Panc1 (cell line): ENCODE results near the gene TMEM115. TPM values are rescaled to one million over a fixed set of nuclear protein-coding genes. Genes with fewer than 3 reads are reported as not detected.
A peak's percentile ranks its signal among the peaks of the same experiment; 100 is the strongest.

Experiments used
- ATAC-seq: fragments of 200-7000 bp; cut with Tn5 transposase; 2 replicates; pipeline ENCODE4 v1.9.1; 2020; ENCODE audit warnings: mild to moderate bottlenecking, moderate library complexity
- BruUV-seq: library from RNA; stranded (reverse); fragments of 400-500 nt; replicated peaks from 2 replicates; lab custom pipeline; 2021; lab: Mats Ljungman, UMichigan
- CTCF ChIA-PET: fragments of 300-600 bp; sonication (Branson Sonifier 250); formaldehyde crosslinking; loops from one replicate; lab custom pipeline; 2022; ENCODE audit warnings: antibody characterized with exemption; lab: Charles Lee
- POLR2A ChIA-PET: fragments of 300-600 bp; sonication (Branson Sonifier 250); formaldehyde crosslinking; loops from one replicate; lab custom pipeline; 2022; ENCODE audit warnings: antibody characterized with exemption; lab: Charles Lee
- DNase-seq: peaks from one replicate; pipeline ENCODE4 v3.0.0-alpha.2; 2010; ENCODE audit warnings: low read depth, low spot score
- H3K27ac ChIP-seq: 2 replicates; pipeline ENCODE4 v1.5.1; 2011; ENCODE audit warnings: mild to moderate bottlenecking, low read length, inconsistent platforms
- H3K27me3 ChIP-seq: fragments of 200-500 bp; sonication (Bioruptor generic); 2 replicates; pipeline ENCODE4 v1.6.0; 2014; ENCODE audit warnings: low read length, inconsistent platforms; ENCODE audit not compliant: control insufficient read depth, insufficient read depth
- H3K36me3 ChIP-seq: fragments of 200-500 bp; sonication (Bioruptor generic); 2 replicates; pipeline ENCODE4 v1.5.1; 2014; ENCODE audit warnings: inconsistent platforms, mild to moderate bottlenecking, low read length, moderate library complexity; ENCODE audit not compliant: control insufficient read depth, insufficient read depth
- H3K4me1 ChIP-seq: 2 replicates; pipeline ENCODE4 v1.5.1; 2011; ENCODE audit warnings: inconsistent platforms, mild to moderate bottlenecking, low read length, moderate library complexity; ENCODE audit not compliant: control insufficient read depth, insufficient read depth
- H3K4me3 ChIP-seq, 2 experiments: 2 replicates each; pipeline ENCODE4 v1.5.1; 2011 to 2012; ENCODE audit warnings: low read depth in 2 of 2, low read length in 2 of 2, mild to moderate bottlenecking in 2 of 2, inconsistent platforms in 1 of 2, moderate library complexity in 1 of 2
- H3K9me3 ChIP-seq: fragments of 200-500 bp; sonication (Bioruptor generic); 2 replicates; pipeline ENCODE4 v1.5.1; 2014; ENCODE audit warnings: low read depth, mild to moderate bottlenecking, inconsistent platforms, low read length, moderate library complexity; ENCODE audit not compliant: control insufficient read depth, insufficient read depth
- POLR2AphosphoS5 ChIP-seq: IDR thresholded peaks from 2 replicates; pipeline ENCODE4 v1.6.1; 2012; ENCODE audit warnings: mild to moderate bottlenecking, low read depth, low read length, moderate library complexity
- REST ChIP-seq, 2 experiments: IDR thresholded peaks; 2 replicates each; pipeline ENCODE4 v1.6.1; 2011 to 2012; ENCODE audit warnings: low read depth in 2 of 2, control low read depth in 1 of 2, low read length in 1 of 2, mild to moderate bottlenecking in 1 of 2, moderate library complexity in 1 of 2; ENCODE audit not compliant: insufficient read depth in 1 of 2
- SIN3A ChIP-seq: IDR thresholded peaks from 2 replicates; pipeline ENCODE4 v1.6.1; 2012; ENCODE audit warnings: low read depth, mild to moderate bottlenecking, low read length, moderate library complexity, borderline replicate concordance; ENCODE audit not compliant: insufficient read depth
- in situ Hi-C: cut with HindIII; loops from 2 replicates; pipeline ENCODE4 v1.10.0; 2016; ENCODE audit warnings: low sequenced_read_pairs, low pct_unique_long_range_greater_than_20kb
- intact Hi-C: fragments of 100-400 bp; cut with micrococcal nuclease; formaldehyde crosslinking; loops from one replicate; pipeline ENCODE4 v1.10.0; 2022; ENCODE audit not compliant: unreplicated experiment
- total RNA-seq: library from RNA; stranded (reverse); gene quantifications from one replicate; pipeline ENCODE4 v1.2.1, GENCODE V29; 2021; ENCODE audit not compliant: unreplicated experiment
- TF ChIP-seq, protein P1 (sequence below): fragments of 450-650 bp; IDR thresholded peaks from 2 replicates; pipeline ENCODE4 v1.5.1; 2017; ENCODE audit warnings: mild to moderate bottlenecking

Gene TMEM115
- total RNA-seq, 1 experiment from 2014 or later: 30.2 TPM

- no peak for DNase-seq
These were observed 25.5 kb downstream of the TMEM115 start for GRCh38 chr3:50333744-50334328.

DNA sequence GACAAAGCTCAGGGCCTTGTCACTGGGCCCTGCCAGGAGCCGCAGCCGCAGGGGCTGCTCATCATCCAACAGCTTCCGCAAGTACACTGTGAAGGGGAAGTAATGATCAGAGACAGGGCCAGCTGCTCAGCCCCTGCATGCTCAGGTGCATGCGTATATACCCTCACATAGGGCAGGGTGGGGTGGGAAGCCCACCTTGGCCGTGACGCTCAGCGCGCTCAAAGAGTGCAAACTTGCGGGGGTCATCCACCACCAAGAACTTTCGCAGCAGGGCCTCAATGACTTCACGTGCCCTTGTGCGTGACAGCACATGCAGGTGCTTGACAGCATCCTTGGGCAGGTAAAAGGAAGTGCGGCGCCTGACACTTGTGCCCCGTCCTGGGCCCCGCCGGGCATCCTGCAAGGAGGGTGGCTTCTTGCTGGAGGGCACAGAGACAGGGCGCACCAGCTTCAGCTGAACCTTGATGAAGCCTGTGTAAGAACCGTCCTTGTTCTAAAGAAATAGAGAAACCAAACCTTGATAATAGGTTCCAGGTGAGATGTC is 27.9 kb downstream of the TMEM115 start:
- CTCF ChIA-PET: no interaction called here
- Histone ChIP-seq H3K9me3 (no peaks in the 10 kb centered on the region), H3K4me3 (no peak overlapping the region), H3K27me3 (no peaks in the 10 kb centered on the region), H3K4me1 (peaks cover 23% of the 10 kb centered on the region), H3K27ac (no peak overlapping the region), H3K36me3 (peaks cover 15% of the 10 kb centered on the region)
- BruUV-seq: no TSS peak
- in situ Hi-C loops (no loop called here), intact Hi-C loops (no loop called here)
- POLR2A ChIA-PET: no interaction called here
- ATAC-seq: no peak
- TF ChIP-seq REST (IDR thresholded peaks at IDR 0.05; ENCODE audit: insufficient read depth in 1 of 2, low read depth in 2 of 2, low read length in 1 of 2) (no peak), POLR2AphosphoS5 (no peak), SIN3A (no peak)
- TF ChIP-seq, protein P1, sequence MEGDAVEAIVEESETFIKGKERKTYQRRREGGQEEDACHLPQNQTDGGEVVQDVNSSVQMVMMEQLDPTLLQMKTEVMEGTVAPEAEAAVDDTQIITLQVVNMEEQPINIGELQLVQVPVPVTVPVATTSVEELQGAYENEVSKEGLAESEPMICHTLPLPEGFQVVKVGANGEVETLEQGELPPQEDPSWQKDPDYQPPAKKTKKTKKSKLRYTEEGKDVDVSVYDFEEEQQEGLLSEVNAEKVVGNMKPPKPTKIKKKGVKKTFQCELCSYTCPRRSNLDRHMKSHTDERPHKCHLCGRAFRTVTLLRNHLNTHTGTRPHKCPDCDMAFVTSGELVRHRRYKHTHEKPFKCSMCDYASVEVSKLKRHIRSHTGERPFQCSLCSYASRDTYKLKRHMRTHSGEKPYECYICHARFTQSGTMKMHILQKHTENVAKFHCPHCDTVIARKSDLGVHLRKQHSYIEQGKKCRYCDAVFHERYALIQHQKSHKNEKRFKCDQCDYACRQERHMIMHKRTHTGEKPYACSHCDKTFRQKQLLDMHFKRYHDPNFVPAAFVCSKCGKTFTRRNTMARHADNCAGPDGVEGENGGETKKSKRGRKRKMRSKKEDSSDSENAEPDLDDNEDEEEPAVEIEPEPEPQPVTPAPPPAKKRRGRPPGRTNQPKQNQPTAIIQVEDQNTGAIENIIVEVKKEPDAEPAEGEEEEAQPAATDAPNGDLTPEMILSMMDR: no peak
- no peak for DNase-seq

More at GRCh38 chr3:50333744-50334328, 25.5 kb downstream of the TMEM115 start:
- intact Hi-C loops (no loop called here), in situ Hi-C loops (no loop called here)
- ChIA-PET CTCF (no interaction called here), POLR2A (no interaction called here)
- BruUV-seq: no TSS peak
- Histone ChIP-seq H3K4me1 (peaks cover 13% of the 10 kb centered on the region; the same call in 1 of the 2 replicates), H3K4me3 (no peak overlapping the region; a peak in 1 of 4 replicates), H3K27ac (peak overlapping the region; percentile 8; the same call in 1 of the 2 replicates), H3K36me3 (peaks cover 15% of the 10 kb centered on the region), H3K27me3 (no peaks in the 10 kb centered on the region), H3K9me3 (no peaks in the 10 kb centered on the region)
- TF ChIP-seq SIN3A (no peak), REST (IDR thresholded peaks at IDR 0.05; ENCODE audit: insufficient read depth in 1 of 2, low read depth in 2 of 2, low read length in 1 of 2) (no peak)
- TF ChIP-seq, protein P1: no peak
- no peak for ATAC-seq
